Keratinocyte (primary cell): ENCODE results near the gene COL13A1.

Experiments
- CTCF ChIP-seq, 3 experiments: IDR thresholded peaks in 1 of 3; conservative IDR thresholded peaks in 1 of 3; optimal IDR thresholded peaks in 1 of 3; 2 replicates in 2 of 3; 3 replicates in 1 of 3; pipeline versions ENCODE3 to v1.5.1; 2011; ENCODE audit warnings: low read length in 3 of 3, mild to moderate bottlenecking in 3 of 3, moderate library complexity in 2 of 3, control low read depth in 1 of 3, inconsistent platforms in 1 of 3; ENCODE audit not compliant: insufficient read depth in 2 of 3; ENCODE audit errors: extremely low read depth in 1 of 3
- EZH2 ChIP-seq: IDR thresholded peaks from one replicate; pipeline ENCODE4 v1.6.1; 2012; ENCODE audit warnings: inconsistent platforms, mild to moderate bottlenecking, low read length, moderate library complexity

GRCh38 chr10:69901628-69902505, 100.2 kb downstream of the COL13A1 start:
- TF ChIP-seq CTCF (optimal IDR thresholded peaks at IDR 0.05 in 1 of 3, IDR thresholded peaks at IDR 0.05 in 1 of 3, conservative IDR thresholded peaks at IDR 0.05 in 1 of 3; ENCODE audit: extremely low read depth in 1 of 3, insufficient read depth in 2 of 3, low read length in 3 of 3) = peak; percentile 65 to 83 (median 77)
- TF ChIP-seq EZH2 = no peak
